ENCODE measurements around the gene TUBE1. TPM values are rescaled to one million over a fixed set of nuclear protein-coding genes. Genes with fewer than 3 reads are reported as not detected.

TUBE1 gene
- total RNA-seq, 1 donor from 2014 or later, result 24.7 TPM

- peak overlapping the region; percentile 63 for H3K4me3 ChIP-seq (ENCODE audit: low read depth, low read length)
- H3K36me3 ChIP-seq (ENCODE audit: control insufficient read depth, insufficient read depth, low read length), result no peaks in the 10 kb centered on the region
- no peak for DNase-seq (ENCODE audit: low read depth)
- H3K27me3 ChIP-seq (ENCODE audit: control insufficient read depth, insufficient read depth, low read length), result no peaks in the 10 kb centered on the region
- peak; percentile 97 for TF ChIP-seq CTCF (IDR thresholded peaks at IDR 0.05; ENCODE audit: insufficient read depth, low read length, poor library complexity, severe bottlenecking)
Observed at GRCh38 chr6:112043032-112044007, 44.0 kb downstream of the TUBE1 start.

- no peaks in the 10 kb centered on the region for H3K27me3 ChIP-seq (ENCODE audit: control insufficient read depth, insufficient read depth, low read length)
- TF ChIP-seq CTCF (IDR thresholded peaks at IDR 0.05; ENCODE audit: insufficient read depth, low read length, poor library complexity, severe bottlenecking), result no peak
- H3K4me3 ChIP-seq (ENCODE audit: low read depth, low read length), result no peak overlapping the region
- no peaks in the 10 kb centered on the region for H3K36me3 ChIP-seq (ENCODE audit: control insufficient read depth, insufficient read depth, low read length)
- no peak for DNase-seq (ENCODE audit: low read depth)
Observed at GRCh38 chr6:112041535-112041934, 45.7 kb downstream of the TUBE1 start.

- Histone ChIP-seq H3K4me3 (ENCODE audit: low read depth, low read length) (no peak overlapping the region), H3K36me3 (ENCODE audit: control insufficient read depth, insufficient read depth, low read length) (no peaks in the 10 kb centered on the region), H3K27me3 (ENCODE audit: control insufficient read depth, insufficient read depth, low read length) (no peaks in the 10 kb centered on the region)
- TF ChIP-seq CTCF (IDR thresholded peaks at IDR 0.05; ENCODE audit: insufficient read depth, low read length, poor library complexity, severe bottlenecking), result no peak
- DNase-seq (ENCODE audit: low read depth), result no peak
Observed at GRCh38 chr6:112040956-112041355, 46.3 kb downstream of the TUBE1 start.

GRCh38 chr6:112039431-112039770 is 47.9 kb downstream of the TUBE1 start:
- no peak overlapping the region for H3K4me3 ChIP-seq (ENCODE audit: low read depth, low read length)
- H3K27me3 ChIP-seq (ENCODE audit: control insufficient read depth, insufficient read depth, low read length), result no peaks in the 10 kb centered on the region
- no peak for TF ChIP-seq CTCF (IDR thresholded peaks at IDR 0.05; ENCODE audit: insufficient read depth, low read length, poor library complexity, severe bottlenecking)
- no peaks in the 10 kb centered on the region for H3K36me3 ChIP-seq (ENCODE audit: control insufficient read depth, insufficient read depth, low read length)
- no peak for DNase-seq (ENCODE audit: low read depth)

GRCh38 chr6:112038756-112039430 is 48.4 kb downstream of the TUBE1 start:
- no peak for TF ChIP-seq CTCF (IDR thresholded peaks at IDR 0.05; ENCODE audit: insufficient read depth, low read length, poor library complexity, severe bottlenecking)
- H3K36me3 ChIP-seq (ENCODE audit: control insufficient read depth, insufficient read depth, low read length), result no peaks in the 10 kb centered on the region
- DNase-seq (ENCODE audit: low read depth), result no peak

More at GRCh38 chr6:112038756-112039430, 48.4 kb downstream of the TUBE1 start:
- H3K4me3 ChIP-seq (ENCODE audit: low read depth, low read length), result no peak overlapping the region
- H3K27me3 ChIP-seq (ENCODE audit: control insufficient read depth, insufficient read depth, low read length), result no peaks in the 10 kb centered on the region
